Heart left ventricle (tissue), 16 donors: Measurements from ENCODE around the gene GRIP2. TPM values are rescaled to one million over a fixed set of nuclear protein-coding genes. Genes with fewer than 3 reads are reported as not detected.

Source experiments
- ATAC-seq, 4 donors: fragments of 200-7000 bp; cut with Tn5 transposase; one replicate each; pipeline ENCODE4 v1.9.1; 2020 to 2022; ENCODE audit warnings: moderate library complexity in 4 of 4, mild to moderate bottlenecking in 3 of 4, moderate number of reproducible peaks in 1 of 4
- DNase-seq, 5 donors: peaks; one replicate each; pipeline ENCODE4 v3.0.0-alpha.2; 2020
- H3K27ac ChIP-seq, 12 donors: fragments of 200-600 bp; sonication (generic) in 4 of 12; one replicate each; pipeline versions ENCODE4 v1.5.0 to v1.8.0; 2016 to 2022; ENCODE audit warnings: mild to moderate bottlenecking in 2 of 12
- H3K27me3 ChIP-seq, 9 donors: fragments of 200-600 bp; sonication (generic) in 2 of 9; one replicate each; pipeline versions ENCODE4 v1.5.1 to v1.8.0; 2016 to 2022; ENCODE audit warnings: mild to moderate bottlenecking in 3 of 9
- H3K36me3 ChIP-seq, 9 donors: fragments of 200-600 bp; sonication (generic) in 2 of 9; one replicate each; pipeline versions ENCODE4 v1.5.0 to v1.8.0; 2018 to 2022; ENCODE audit warnings: mild to moderate bottlenecking in 2 of 9
- H3K4me1 ChIP-seq, 12 donors: fragments of 200-600 bp; sonication (generic) in 4 of 12; one replicate each; pipeline versions ENCODE4 v1.5.0 to v1.8.0; 2016 to 2022; ENCODE audit warnings: mild to moderate bottlenecking in 3 of 12
- H3K4me3 ChIP-seq, 12 donors: fragments of 200-600 bp; sonication (generic) in 4 of 12; one replicate each; pipeline versions ENCODE4 v1.5.0 to v1.8.0; 2017 to 2022; ENCODE audit warnings: mild to moderate bottlenecking in 9 of 12, moderate library complexity in 4 of 12
- H3K9me3 ChIP-seq, 12 donors: fragments of 200-600 bp; sonication (generic) in 4 of 12; one replicate each; pipeline versions ENCODE4 v1.5.0 to v1.8.0; 2016 to 2022; ENCODE audit warnings: mild to moderate bottlenecking in 1 of 12
- POLR2A ChIP-seq, 2 donors: fragments of 450-650 bp; IDR thresholded peaks; one replicate each; pipeline ENCODE4 v1.6.1; 2017; ENCODE audit warnings: antibody characterized with exemption in 2 of 2, mild to moderate bottlenecking in 2 of 2, moderate library complexity in 2 of 2
- WGBS, 4 donors: extraction: QIAGEN DNeasy Blood & Tissue Kit in 2 of 4; methylation state at CpG; one replicate each; pipeline versions ENCODE4 v1.1.5 to v1.1.7; 2013 to 2018; 5-methylcytosine and 5-hydroxymethylcytosine counted together
- intact Hi-C, 10 donors: fragments of 100-400 bp; cut with DNase I; formaldehyde crosslinking; loops; one replicate each; pipeline versions ENCODE4 v1.11.1 to v1.14.2; 2022
- polyA plus RNA-seq, 2 donors: library from polyadenylated mRNA; stranded (reverse); fragments of 200-250 nt; gene quantifications; one replicate each; pipeline ENCODE4 v1.2.3, GENCODE V29; 2013
- total RNA-seq, 9 donors: library from RNA; depleted of rRNA in 2 of 9; stranded (reverse); fragments of >200 nt in 2 of 9; fragmentation: NEBNext Ultra II Directional in 3 of 9; extraction: Animal tissue kit (Norgen Biotek cat#: 25700) in 3 of 9; gene quantifications; one replicate each; pipeline versions ENCODE4 v1.1.0 to v1.2.4, GENCODE V29; 2016 to 2023
- TF ChIP-seq, protein P1 (sequence below), 12 donors: fragments of 200-600 bp; sonication (generic) in 4 of 12; IDR thresholded peaks; one replicate each; pipeline versions ENCODE4 v1.5.0 to v1.8.0; 2018 to 2022; ENCODE audit warnings: antibody characterized with exemption in 12 of 12, mild to moderate bottlenecking in 5 of 12
- donor health status: ischemic (EF 13 %, LVEDD 7.1; RV severe dilation, severe dysfunction).
- donor health status: healthy with polysubstance abuse.
- donor health status: DM: no; HTN: yes; CAD: no.
- donor health status: DM: no; HTN: no; CAD: no.
- donor health status: ischemic (EF 25% LVEDD 6.9; RV normal size, moderate dysfunction).
- donor health status: ischemic (EF 25% LVEDD 5.7; RV mildly dilated, moderate dysfunction).
- donor health status: healthy.
- donor health status: DM: yes; HTN: yes; CAD: no.
- donor health status: ischemic (EF 35%, LVEDD 5.7; RV mildly dilated, moderate dysfunction).
- donor health status: nonischemic (EF 11% LVEDD 7.7; RV severe dilation, severe dysfunction).
- donor health status: DM: yes; HTN: yes; CAD: no.
- donor health status: PGD.
- donor health status: ischemic (EF 29% LVEDD 5.4; RV normal size, mild dysfunction).
- donor health status: nonischemic (EF 23%, LVEDD 6.1; RV moderate dilation, normal function).

Gene GRIP2
- total and polyA plus RNA-seq, 11 donors, result 5.8 to 56.7 (median 28.7) TPM

DNA sequence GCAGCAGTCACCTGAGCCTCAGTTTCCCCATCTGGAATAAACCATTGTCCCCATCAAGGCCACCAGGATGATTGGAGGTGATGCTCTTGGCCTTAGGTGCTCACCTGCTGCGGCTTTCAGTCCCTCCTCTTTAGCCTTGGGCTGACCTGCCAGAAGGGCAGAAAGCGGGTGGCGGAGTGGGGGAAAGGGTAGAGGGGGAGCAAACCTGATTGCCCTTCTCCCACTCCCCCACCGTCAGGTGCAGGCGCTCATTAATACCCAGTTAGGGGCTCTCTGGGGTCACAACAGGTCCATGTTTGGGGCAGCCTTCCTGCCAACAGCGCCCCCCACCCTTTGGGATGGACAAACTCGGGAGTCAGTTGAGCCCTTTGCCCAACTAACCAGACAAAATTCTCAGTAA lies 50.5 kb downstream of the GRIP2 start:
- intact Hi-C loops, result no loop called here
- WGBS, 4 donors, result 89 to 97% (median 92%) methylated on average over 7 of the region's 7 CpGs
- TF ChIP-seq, protein P1, sequence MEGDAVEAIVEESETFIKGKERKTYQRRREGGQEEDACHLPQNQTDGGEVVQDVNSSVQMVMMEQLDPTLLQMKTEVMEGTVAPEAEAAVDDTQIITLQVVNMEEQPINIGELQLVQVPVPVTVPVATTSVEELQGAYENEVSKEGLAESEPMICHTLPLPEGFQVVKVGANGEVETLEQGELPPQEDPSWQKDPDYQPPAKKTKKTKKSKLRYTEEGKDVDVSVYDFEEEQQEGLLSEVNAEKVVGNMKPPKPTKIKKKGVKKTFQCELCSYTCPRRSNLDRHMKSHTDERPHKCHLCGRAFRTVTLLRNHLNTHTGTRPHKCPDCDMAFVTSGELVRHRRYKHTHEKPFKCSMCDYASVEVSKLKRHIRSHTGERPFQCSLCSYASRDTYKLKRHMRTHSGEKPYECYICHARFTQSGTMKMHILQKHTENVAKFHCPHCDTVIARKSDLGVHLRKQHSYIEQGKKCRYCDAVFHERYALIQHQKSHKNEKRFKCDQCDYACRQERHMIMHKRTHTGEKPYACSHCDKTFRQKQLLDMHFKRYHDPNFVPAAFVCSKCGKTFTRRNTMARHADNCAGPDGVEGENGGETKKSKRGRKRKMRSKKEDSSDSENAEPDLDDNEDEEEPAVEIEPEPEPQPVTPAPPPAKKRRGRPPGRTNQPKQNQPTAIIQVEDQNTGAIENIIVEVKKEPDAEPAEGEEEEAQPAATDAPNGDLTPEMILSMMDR (IDR thresholded peaks at IDR 0.05), result no peak
- TF ChIP-seq POLR2A (IDR thresholded peaks at IDR 0.05), result no peak
- Histone ChIP-seq H3K36me3 (peaks cover 0 to 58% (median 41%) of the 10 kb centered on the region in 9 donors), H3K9me3 (no peaks in the 10 kb centered on the region), H3K4me3 (no peak overlapping the region), H3K27me3 (no peaks in the 10 kb centered on the region), H3K4me1 (peaks cover 0 to 12% (median 7%) of the 10 kb centered on the region in 12 donors), H3K27ac (no peak overlapping the region)
- peak in 1 of 5 donors; percentile 12 for DNase-seq
- ATAC-seq, result no peak

DNA sequence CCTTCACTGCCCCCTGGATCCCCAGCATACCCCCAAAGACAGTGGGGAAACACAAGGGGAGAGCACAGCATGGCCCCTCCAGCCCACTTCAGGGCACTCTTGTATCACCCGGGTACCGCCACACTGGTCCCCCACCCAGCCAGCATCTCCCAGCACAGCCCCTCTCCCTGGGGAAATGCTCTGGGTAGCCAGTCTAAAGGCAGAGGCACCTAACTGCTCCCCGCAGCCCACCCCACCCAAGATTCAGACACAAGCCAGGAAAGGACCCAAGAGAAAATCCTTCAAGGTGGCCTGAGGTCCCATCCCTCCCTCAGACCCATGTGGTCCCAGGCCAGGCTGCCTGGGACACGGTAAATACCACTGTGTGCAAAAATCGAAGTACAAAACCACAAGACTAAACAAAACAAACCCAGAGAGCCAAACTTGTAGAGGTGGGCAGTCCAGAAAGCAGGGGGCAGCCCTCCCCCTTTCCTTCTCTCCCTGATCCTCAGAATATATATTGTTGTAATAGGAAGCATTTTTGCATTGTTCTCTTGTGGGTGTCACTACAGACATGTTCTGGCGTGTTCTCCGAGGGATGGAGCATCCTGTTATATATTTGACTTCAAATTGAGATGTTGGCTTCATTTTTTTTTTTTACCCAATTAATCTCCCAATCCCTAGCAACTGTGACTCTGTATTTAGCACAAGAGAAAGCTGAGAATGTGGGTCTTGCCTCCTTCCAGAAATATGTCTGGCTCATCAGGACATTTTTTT lies 51.7 kb downstream of the GRIP2 start:
- peaks cover 0 to 12% (median 7%) of the 10 kb centered on the region in 12 donors for H3K4me1 ChIP-seq
- ATAC-seq (no peak), DNase-seq (peak in 1 of 5 donors; percentile 15)
- peak overlapping the region in 3 of 12 donors; percentile 1 to 52 (median 9) for H3K27ac ChIP-seq
- peaks cover 0 to 64% (median 44%) of the 10 kb centered on the region in 9 donors for H3K36me3 ChIP-seq
- H3K4me3 ChIP-seq, result no peak overlapping the region
- intact Hi-C loops, result no loop called here
- TF ChIP-seq POLR2A (IDR thresholded peaks at IDR 0.05), result no peak
- TF ChIP-seq, protein P1 (IDR thresholded peaks at IDR 0.05), result no peak
- H3K27me3 ChIP-seq, result no peaks in the 10 kb centered on the region
- no peaks in the 10 kb centered on the region for H3K9me3 ChIP-seq
- 56 to 72% (median 58%) methylated on average over 6 to 7 of the region's 7 CpGs for WGBS, 4 donors

DNA sequence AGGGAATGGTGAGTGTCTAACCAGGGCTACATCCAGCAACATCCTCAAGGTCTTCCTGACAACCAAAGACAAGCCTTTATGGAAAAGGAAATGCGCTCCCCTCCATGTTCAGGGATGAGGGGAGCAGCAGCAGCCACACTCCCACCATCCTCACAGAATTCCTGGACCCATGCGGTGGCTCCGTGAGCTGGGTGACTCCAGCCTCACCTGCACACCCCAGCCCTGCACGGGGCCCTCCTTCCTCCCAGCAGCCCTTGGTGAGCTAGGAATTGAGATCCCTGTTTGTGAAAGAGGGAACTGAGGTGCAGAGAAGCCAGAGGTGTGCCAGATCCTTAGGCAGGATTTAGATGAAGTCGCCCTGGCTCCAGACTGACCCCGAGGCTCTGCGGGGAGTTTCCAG lies 52.3 kb downstream of the GRIP2 start:
- Histone ChIP-seq H3K9me3 (no peaks in the 10 kb centered on the region), H3K36me3 (peaks cover 0 to 70% (median 44%) of the 10 kb centered on the region in 9 donors), H3K4me3 (no peak overlapping the region), H3K27ac (peak overlapping the region in 3 of 12 donors; percentile 1 to 52 (median 9)), H3K27me3 (no peaks in the 10 kb centered on the region), H3K4me1 (peaks cover 0 to 15% (median 7%) of the 10 kb centered on the region in 12 donors)
- WGBS, 4 donors, result 69 to 85% (median 77%) methylated on average over 4 to 7 of the region's 7 CpGs
- intact Hi-C loops, result no loop called here
- ATAC-seq (no peak), DNase-seq (no peak)
- no peak for TF ChIP-seq POLR2A (IDR thresholded peaks at IDR 0.05)
- TF ChIP-seq, protein P1 (IDR thresholded peaks at IDR 0.05), result no peak

DNA sequence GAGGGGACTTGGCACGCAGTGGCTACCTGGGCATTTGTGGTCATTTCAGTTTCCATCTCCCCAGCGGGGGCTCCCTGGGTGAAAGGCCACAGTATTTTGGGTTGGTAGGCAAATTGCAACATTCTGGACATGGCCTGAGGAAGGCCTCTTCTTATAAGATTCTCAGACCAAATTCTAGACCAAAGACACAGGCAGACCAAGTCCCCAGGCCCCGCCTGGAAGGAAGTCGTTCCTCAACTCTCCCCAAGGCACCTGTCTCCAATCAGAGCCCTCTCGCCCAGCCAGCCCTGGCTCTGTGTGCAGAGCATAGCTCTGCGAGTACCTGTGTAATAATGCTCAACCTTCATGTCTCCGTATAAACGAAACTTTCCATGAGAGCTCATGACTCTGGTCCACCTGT lies 53.1 kb downstream of the GRIP2 start:
- Histone ChIP-seq H3K27ac (no peak overlapping the region), H3K4me1 (peaks cover 0 to 23% (median 11%) of the 10 kb centered on the region in 12 donors), H3K9me3 (no peaks in the 10 kb centered on the region), H3K4me3 (no peak overlapping the region), H3K27me3 (no peaks in the 10 kb centered on the region), H3K36me3 (peaks cover 0 to 78% (median 41%) of the 10 kb centered on the region in 9 donors)
- 91 to 99% (median 95%) methylated on average over 8 of the region's 8 CpGs for WGBS, 4 donors
- TF ChIP-seq, protein P1 (IDR thresholded peaks at IDR 0.05), result no peak
- TF ChIP-seq POLR2A (IDR thresholded peaks at IDR 0.05), result no peak
- intact Hi-C loops, result no loop called here
- DNase-seq (peak in 1 of 5 donors; percentile 15), ATAC-seq (no peak)
